ENCODE data around the gene BRIP1. TPM values are rescaled to one million over a fixed set of nuclear protein-coding genes. Genes with fewer than 3 reads are reported as not detected.

The BRIP1 gene
- total and polyA plus RNA-seq, 8 donors: 0.31 to 10.8 (median 0.89) TPM; not detected in 1

DNA sequence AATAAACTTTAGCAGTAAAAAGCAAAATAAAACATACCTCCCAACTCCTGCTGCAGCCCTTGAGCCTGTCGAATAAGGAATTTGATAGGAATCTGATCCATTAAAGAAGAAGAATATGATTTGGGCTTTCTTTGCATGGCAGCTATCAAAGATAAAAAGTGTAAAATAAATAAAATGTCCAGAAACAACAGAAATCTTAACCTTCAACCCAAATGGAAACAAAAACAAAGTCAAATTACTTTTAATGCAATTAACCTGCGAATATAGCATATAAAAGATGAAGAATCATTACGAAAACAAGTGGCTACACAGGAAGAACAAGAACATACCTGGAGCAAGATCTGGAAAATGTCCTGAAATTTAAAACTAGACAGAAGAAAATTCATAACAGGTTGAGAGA, 21.5 kb upstream of the BRIP1 start:
- H3K4me3 ChIP-seq: no peak overlapping the region
- WGBS, 5 donors: 92 to 94% (median 92%) methylated on average over 3 of the region's 3 CpGs
- no peaks in the 10 kb centered on the region for H3K4me1 ChIP-seq
- H3K9me3 ChIP-seq: no peaks in the 10 kb centered on the region
- intact Hi-C loops (cut with DNase I; ENCODE audit: low total_unique reads): no loop called here
- no peaks in the 10 kb centered on the region for H3K27me3 ChIP-seq
- peaks cover 20 to 99% (median 89%) of the 10 kb centered on the region in 4 donors for H3K36me3 ChIP-seq
- no peak overlapping the region for H3K27ac ChIP-seq
- no peak for DNase-seq
- TF ChIP-seq, protein P1, sequence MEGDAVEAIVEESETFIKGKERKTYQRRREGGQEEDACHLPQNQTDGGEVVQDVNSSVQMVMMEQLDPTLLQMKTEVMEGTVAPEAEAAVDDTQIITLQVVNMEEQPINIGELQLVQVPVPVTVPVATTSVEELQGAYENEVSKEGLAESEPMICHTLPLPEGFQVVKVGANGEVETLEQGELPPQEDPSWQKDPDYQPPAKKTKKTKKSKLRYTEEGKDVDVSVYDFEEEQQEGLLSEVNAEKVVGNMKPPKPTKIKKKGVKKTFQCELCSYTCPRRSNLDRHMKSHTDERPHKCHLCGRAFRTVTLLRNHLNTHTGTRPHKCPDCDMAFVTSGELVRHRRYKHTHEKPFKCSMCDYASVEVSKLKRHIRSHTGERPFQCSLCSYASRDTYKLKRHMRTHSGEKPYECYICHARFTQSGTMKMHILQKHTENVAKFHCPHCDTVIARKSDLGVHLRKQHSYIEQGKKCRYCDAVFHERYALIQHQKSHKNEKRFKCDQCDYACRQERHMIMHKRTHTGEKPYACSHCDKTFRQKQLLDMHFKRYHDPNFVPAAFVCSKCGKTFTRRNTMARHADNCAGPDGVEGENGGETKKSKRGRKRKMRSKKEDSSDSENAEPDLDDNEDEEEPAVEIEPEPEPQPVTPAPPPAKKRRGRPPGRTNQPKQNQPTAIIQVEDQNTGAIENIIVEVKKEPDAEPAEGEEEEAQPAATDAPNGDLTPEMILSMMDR (IDR thresholded peaks at IDR 0.05): no peak
- TF ChIP-seq POLR2A (IDR thresholded peaks at IDR 0.05): no peak
- TF ChIP-seq EP300 (IDR thresholded peaks at IDR 0.05): no peak
- no peak for TF ChIP-seq POLR2AphosphoS5 (IDR thresholded peaks at IDR 0.05)

DNA sequence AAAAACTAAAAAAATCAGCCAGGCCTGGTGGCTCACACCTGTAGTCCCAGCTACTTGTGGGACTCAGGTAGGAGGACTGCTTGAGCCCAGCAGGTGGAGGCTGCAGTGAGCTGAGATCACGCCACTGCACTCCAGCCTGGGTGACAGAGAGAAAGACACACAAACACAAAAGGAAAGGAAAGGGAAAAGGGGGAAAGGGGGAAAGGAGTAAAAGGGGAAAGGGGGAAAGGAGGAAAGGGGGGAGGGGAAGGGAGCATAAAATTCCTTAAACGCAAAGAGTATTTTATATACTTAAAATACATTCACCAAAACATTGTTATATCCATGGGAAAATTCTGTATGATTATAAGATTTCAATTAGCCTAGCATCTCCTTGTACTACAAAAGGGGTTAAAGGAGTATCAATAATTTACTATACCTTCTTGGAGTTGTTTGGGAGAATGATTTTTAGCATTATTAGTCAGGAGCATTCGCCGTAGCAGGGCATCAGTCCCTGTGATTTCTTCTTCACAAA, 17.3 kb upstream of the BRIP1 start:
- no peaks in the 10 kb centered on the region for H3K27me3 ChIP-seq
- no peak overlapping the region for H3K4me3 ChIP-seq
- no peaks in the 10 kb centered on the region for H3K4me1 ChIP-seq
- peaks cover 11 to 96% (median 91%) of the 10 kb centered on the region in 4 donors for H3K36me3 ChIP-seq
- intact Hi-C loops (cut with DNase I; ENCODE audit: low total_unique reads): no loop called here
- DNase-seq: no peak
- no peaks in the 10 kb centered on the region for H3K9me3 ChIP-seq
- TF ChIP-seq EP300 (IDR thresholded peaks at IDR 0.05) (no peak), POLR2A (IDR thresholded peaks at IDR 0.05) (no peak), POLR2AphosphoS5 (IDR thresholded peaks at IDR 0.05) (no peak)
- TF ChIP-seq, protein P1 (IDR thresholded peaks at IDR 0.05): no peak
- no peak overlapping the region for H3K27ac ChIP-seq
- WGBS, 5 donors: 97 to 100% (median 98%) methylated on average over 4 of the region's 4 CpGs

DNA sequence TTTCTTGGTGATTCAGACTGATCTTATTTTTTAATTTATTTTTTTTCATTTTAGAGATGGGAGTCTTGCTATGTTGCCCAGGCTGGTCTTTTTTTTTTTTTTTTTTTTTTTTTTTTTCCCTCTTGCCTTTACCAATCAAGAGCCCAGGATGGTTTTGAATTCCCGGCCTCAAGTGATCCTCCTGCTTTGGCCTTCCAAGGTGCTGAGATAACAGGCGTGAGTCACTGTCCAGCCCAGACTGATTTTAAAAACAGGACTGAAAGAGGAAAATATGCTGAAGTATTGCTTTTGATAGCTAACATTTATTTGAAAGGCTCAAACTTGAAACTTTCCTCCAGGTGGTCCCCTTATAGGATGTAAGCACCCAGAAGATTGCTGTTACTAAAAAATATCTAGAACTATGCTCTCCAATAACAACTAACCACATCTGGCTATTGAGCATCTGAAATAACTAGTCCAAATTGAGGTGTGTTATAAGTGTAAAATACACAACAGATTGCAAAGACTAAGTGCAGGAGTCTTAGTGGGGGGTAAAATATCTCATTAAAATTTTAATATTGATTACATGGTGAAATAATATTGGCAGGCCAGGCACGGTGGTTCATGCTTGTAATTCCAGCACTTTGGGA, 15.8 kb upstream of the BRIP1 start:
- peaks cover 9 to 97% (median 84%) of the 10 kb centered on the region in 4 donors for H3K36me3 ChIP-seq
- intact Hi-C loops (cut with DNase I; ENCODE audit: low total_unique reads): no loop called here
- H3K27ac ChIP-seq: no peak overlapping the region
- no peak for DNase-seq
- no peaks in the 10 kb centered on the region for H3K27me3 ChIP-seq
- H3K9me3 ChIP-seq: no peaks in the 10 kb centered on the region
- WGBS, 5 donors: 93 to 98% (median 96%) methylated on average over 3 of the region's 3 CpGs
- TF ChIP-seq POLR2A (IDR thresholded peaks at IDR 0.05): no peak
- no peak for TF ChIP-seq POLR2AphosphoS5 (IDR thresholded peaks at IDR 0.05)
- TF ChIP-seq EP300 (IDR thresholded peaks at IDR 0.05): no peak
- TF ChIP-seq, protein P1 (IDR thresholded peaks at IDR 0.05): no peak
- H3K4me3 ChIP-seq: no peak overlapping the region
- H3K4me1 ChIP-seq: no peaks in the 10 kb centered on the region

DNA sequence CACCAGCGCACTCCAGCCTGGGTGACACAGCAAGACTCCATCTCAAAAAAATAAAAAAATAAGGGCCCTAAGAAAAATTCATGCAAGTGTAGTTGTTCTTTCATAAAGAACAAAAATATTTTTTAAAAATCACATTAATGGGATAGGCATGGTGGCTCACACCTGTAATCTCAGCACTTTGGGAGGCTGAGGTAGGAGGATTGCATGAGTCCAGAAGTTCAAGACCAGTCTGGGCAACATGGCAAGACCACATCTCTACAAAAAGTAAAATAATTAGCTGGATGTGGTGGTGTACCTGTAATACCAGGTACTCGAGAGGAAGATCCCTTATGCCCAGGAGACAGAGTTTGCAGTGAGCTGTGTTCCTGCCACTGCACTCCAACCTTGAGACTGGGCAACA, 15.2 kb upstream of the BRIP1 start:
- 67 to 100% (median 72%) methylated on average over 2 of the region's 2 CpGs for WGBS, 5 donors
- no peak overlapping the region for H3K4me3 ChIP-seq
- H3K4me1 ChIP-seq: no peaks in the 10 kb centered on the region
- no peaks in the 10 kb centered on the region for H3K27me3 ChIP-seq
- peaks cover 3 to 96% (median 81%) of the 10 kb centered on the region in 4 donors for H3K36me3 ChIP-seq
- no peak overlapping the region for H3K27ac ChIP-seq
- no peak for TF ChIP-seq POLR2A (IDR thresholded peaks at IDR 0.05)
- no peak for TF ChIP-seq POLR2AphosphoS5 (IDR thresholded peaks at IDR 0.05)
- TF ChIP-seq, protein P1 (IDR thresholded peaks at IDR 0.05): no peak
- no peak for TF ChIP-seq EP300 (IDR thresholded peaks at IDR 0.05)
- DNase-seq: no peak
- H3K9me3 ChIP-seq: no peaks in the 10 kb centered on the region
- intact Hi-C loops (cut with DNase I; ENCODE audit: low total_unique reads): no loop called here

Data from stomach (tissue), 9 donors.